GM21390 (cell line): ENCODE data around the gene TTLL6.
"Not testable (repeated sequence)": the region's sequence is repeated elsewhere in the genome, so short reads cannot be mapped to it uniquely, and the experiment has no call there.

Experiments
- ATAC-seq: cut with Tn5 transposase; IDR thresholded peaks from one replicate; pipeline ENCODE4 v1.9.1; 2021; ENCODE audit not compliant: unreplicated experiment

The TTLL6 gene

DNA sequence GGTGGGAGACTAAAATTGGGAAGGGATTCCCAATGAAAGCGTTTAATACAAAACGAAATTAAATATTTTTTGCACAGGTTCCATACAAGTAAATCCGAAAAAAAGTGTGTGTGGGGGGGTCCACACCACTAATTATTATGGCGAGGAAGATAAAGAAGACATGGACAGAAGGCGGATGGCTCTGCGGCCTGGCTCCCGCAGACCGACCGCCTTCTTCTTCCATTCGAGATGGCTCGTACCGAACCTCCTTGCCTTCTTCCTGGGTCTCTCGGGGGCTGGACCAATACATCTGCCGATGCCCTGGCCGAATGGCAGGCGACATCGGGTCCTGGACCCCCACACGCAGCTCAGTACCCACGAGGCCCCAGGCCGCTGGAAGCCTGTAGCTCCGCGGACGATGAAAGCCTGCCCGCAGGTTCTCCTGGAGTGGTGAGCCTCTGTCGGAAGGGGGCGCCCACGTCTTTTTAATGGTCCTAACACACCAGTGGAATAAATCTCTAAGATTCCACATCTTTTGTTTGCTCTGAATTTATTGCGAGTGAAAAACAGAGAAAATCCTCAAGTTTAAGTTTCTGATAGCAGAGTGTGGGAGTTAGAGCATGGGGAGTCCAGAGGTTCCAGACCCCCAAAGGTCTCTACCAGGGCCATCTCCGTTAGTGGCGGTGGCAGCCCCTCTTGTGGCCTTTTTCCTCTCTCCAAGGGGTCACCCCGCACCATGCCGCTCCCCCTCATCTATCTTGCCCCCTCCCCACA is 92.6 kb downstream of the TTLL6 start:
- no peak for ATAC-seq

DNA sequence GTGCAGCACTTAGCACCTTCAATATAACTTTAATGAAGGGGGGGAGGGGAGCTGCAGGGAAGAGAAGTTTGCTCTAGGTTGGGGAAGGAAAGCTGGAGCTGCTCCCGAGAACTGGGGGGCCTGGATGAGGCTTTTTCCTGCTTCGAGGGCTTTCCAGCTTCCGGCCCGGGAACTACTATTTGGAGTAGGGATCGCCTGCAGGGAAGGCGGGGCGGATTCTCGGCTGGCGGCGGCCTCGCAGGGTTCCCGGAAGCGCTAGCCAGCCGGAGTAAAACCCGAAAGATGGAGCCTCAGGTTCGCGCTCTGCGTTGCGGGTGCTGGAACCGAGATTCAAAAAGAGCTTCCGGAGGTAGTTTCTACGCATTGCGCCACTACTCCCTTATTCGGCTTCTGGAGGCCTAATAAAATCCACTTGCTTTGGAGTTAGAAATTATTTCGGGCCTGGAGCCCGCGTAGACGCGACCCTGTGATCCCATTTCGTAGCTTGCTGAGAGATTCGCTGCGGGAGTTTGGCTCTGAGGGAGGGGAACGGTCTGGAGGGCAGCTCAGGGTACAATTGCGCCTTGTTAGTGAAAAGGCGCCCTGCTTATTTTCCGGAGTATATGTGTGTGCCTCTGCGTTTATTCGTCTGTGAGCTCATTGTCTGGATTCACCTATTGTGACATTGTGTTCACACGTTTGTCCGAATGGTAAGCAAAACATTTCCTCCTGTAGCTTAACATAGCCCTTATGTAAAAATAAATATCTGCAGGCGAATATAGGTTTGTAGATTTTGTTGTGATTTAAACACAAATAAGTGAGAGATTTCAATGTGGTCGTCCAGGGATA is 93.4 kb downstream of the TTLL6 start:
- no peak for ATAC-seq

DNA sequence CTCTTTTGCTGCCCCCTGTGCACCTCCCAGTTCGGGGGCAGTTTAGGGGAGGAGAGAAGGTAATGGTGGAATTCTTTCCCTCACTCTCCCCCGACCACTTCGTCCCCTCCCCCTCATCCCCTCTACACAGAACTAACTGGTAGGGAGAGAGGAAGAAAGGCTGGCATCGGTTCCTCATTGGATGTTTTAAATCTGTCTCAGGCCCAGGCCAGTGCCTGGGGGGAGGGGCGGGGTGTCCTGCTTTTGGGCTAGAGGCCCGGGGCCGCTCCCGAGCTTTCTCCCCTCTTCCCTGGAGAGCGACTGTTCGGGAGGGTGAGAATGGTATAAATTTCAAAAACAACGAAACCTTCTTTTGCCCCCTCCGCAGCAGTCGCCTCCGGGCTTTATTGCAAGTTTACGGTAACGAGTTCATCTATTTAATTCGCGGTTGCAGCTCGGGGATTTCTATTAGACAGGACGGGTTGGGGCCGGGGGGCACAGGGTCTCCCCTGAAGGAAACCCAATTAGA is 94.1 kb downstream of the TTLL6 start, which contains the start of gene PRAC2:
Gene PRAC2 (plus strand): TSS at position 271 of the 508 bp plus-strand sequence. CDS start 1,226 bp downstream, outside the sequence.
- no peak for ATAC-seq

DNA sequence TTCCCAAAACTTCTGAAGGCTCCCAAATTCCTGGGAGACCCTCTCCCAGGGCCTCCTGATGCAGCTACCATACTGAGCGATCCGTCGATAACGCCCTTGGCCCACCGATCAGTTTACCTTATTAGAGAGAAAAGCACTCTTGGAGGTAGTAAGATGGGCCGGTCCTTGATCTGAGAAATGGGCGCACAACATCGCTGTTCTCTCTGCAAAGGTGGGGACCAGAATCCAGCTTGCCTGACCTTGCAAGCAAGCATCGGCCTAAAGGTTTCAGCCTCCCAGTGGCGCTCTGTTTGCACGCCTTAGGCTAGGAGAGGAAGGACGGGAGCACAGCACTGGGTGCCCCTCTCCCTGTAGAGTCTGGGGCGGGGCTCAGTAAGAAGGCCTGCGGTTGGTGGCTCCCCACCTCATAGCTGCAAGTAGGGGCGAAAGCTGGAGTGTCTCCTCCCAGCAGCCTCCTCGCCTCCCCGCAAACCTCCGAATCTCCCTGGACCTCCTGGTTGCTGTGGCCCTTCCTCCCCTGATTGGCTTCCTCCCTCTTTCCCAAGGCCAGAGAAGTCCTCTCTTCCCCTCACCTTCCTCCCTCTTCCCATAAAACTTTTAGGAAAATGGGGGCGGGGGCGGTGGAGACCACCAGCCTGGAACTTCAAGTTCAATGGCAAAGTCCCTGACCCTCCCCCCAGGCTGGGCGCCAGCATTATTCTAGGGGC is 94.7 kb downstream of the TTLL6 start, which contains the start of gene PRAC1:
Gene PRAC1 (minus strand): TSS at position 318 of the 707 bp plus-strand sequence. CDS start 126 bp downstream, at position 192.
- no peak for ATAC-seq

DNA sequence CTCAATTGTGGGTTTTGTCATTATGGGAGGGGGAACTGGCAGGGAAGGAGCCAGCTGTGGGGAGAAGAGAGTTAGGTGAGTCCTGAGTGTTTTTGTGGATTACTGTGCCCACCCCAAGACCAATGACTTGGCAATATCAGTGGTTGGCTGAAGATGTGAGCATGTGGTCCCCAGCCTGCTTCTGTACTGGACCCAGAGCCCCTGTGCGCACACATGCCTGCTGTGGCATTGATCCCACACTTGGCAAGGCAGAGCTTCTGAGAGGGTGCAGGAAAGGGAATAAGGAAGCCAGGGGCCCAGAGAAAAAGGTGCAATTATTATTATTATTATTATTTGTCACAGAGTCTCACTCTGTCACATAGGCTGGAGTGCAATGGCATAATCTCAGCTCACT is 96.0 kb downstream of the TTLL6 start:
- ATAC-seq = no peak

DNA sequence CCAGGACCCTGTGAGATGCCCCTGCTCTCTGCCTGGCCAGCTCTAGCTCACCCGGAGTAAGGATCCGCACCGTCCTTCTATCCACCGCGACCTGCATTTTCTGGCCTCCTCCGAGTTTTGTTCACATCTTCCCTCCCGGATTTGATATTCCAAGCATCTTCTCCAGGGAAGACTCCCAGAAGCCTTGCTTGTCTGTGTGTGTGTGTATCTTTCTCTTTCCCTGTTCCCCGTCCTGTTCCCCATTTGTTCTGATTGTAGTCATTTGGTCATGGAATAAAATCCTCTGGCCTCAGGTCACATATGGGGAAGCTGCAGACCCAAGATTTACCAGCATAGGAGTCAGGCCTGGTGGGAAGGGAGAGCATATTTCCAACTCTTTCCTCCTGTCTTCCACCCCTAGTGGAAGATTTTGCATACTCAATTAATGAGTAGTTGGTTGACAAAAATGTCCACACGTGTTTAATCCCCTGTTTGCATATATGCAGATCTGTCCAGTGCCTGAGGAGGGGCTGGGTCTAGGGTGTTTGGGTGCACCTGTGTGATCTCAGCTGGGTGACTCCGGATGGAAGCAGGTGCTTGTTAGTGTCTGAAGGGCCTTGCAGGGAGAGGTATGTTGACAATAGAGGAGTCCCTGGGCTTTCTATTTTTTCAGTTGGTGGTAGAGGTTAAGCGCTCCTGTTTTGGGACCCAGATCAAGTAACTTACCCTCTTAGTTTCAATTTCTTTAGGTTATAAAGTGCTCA is 96.6 kb downstream of the TTLL6 start:
- no peak for ATAC-seq

DNA sequence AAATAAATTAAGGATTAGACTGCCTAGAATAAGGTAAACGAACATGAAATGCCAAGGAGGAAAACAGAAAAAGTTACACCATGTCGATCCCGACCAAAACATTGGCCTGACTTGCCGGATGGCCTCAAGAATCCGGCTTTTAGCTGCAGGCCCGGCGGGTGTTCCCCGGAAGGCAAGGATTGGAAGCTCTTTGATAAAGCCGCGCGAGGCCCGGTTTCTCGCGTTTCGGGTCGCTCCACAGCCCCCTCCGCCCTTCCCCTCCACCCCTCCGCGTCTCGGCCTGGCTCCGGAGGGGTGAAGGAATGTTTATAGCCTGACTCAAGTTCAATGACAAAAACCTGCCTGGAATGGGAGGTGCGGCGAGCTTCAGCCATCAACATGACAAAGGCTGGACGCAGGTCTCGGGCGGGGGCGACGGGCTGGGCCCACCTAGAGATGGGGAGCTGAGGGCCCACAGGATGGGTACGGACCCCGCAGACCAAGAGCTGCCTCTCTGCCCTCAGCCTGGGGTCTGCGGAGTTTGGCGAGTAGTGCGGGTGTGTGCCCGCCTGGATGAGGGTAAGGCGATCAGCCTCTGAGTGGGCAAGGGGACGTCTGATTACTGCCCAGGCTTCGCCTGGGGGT is 97.3 kb downstream of the TTLL6 start:
- ATAC-seq = no peak

DNA sequence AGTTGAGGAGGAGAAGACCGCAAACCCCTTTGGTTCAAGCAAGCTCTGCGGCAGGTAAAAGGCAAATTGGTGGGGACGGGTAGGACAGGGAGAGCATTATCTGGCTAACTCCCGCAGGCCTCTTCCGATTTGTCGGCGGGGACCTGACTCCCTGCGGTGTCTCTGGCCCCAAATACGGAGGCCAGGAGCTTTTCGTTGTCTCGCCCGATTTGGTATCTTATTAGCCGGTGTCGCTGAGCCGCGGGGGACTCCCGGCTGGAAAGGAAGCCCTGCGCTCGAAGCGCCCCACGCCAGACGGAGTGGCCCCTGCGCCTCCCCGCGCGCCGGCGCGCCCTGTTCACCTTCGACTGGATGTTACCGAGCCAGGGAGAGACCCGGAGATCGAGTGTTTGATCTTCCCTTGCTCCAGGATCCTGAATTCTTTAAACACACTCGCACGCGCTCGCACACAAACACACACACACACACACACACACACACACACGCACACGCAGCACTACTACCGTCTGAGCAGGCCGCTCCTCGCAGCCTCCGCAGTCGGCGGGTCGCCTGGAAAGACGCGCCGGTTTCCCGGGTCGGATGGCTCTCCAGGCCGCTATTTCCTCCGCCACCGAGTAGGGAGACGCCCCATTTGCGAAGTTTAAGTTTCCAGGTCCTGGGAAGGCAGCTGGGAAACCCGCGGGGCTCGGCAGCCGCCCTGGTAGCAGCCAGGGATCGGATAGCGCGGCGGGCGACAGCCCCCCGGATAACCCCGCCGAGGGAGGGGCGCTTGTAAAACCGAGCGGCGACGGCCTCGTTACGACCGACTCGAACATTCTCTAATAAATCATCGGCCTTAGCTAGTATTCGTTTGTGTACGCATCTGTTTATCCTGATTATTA is 98.0 kb downstream of the TTLL6 start:
- ATAC-seq = no peak

DNA sequence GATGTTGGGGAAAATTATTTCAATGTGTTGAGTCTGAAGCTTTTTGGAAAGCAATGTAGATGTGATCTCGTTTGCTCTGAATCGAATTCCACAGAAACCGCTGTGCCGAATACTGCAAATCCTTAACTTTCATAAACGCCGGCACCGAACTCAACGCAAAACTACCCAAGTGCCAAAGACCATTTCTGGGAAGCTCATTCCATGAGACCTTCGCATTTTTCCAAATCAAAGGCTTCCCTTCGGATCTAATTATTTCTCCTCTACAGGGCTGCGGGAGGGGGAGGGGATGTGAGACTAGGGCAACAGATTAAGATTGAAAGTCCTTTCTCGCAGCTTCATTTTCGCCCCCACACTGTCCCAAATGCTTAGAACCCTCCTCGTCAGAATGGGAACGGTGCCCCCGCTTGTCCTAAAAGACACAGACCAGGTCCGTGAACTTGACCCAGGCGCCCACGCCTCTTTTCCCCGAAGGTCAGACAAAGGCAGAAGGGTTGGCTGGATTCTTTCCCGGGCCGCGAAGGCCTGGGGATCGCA is 98.7 kb downstream of the TTLL6 start:
- no peak for ATAC-seq

DNA sequence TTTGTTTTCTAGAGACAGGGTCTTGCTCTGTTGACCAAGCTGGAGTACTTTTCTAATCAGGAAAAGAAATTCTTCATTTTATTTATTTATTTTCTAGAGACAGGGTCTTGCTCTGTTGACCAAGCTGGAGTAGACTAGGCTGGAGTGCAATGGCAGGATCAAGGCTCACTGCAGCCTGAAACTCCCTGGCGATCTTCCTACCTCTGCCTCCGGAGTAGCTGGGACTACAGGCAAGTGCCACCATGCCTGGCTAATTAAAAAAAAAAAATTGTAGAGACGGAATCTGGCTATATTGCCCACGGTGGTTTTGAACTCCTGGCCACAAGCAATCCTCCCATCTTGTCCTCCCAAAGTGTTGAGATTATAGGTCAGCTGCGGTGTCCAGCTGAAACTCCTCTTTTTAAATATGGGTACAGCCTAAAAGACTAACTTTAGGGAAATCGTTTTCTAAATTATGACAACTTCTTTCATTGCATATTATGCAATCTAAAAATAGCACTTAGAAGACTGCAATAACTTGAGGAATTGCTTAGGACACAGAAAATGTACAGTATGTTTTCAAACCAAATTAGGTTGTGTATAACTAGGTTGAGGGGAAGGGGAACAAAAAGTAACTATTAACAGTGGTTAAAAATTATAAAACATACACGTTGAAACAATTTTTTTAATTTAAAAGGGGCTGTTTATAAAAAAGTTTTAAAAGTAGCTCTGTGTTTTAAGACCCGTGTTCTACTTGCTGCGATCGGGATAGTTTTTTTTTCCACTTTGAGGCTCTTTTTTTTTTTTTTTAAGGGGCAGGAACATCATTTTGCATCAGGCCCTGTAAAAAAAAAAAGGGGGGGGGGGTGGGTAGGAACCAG is 99.4 kb downstream of the TTLL6 start:
- ATAC-seq = no peak

DNA sequence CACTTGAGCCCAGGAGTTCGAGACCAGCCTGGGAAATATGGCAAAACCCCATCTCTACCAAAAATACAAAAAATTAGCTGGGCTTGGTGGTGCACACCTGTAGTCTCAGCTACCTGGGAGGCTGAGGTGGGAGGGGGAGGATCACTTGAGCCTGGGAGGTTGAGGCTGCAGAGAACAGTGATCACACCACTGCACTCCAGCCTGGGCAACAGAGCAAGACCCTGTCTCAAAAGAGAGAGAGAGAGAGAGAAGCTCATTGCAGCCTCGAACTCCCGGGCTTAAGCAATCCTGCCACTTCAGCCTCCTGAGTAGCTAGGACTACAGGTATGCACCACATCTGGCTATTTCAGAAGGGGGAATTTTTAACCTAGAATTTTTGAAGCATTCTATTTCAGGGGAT is 100.5 kb downstream of the TTLL6 start:
- not testable (repeated sequence) for ATAC-seq

DNA sequence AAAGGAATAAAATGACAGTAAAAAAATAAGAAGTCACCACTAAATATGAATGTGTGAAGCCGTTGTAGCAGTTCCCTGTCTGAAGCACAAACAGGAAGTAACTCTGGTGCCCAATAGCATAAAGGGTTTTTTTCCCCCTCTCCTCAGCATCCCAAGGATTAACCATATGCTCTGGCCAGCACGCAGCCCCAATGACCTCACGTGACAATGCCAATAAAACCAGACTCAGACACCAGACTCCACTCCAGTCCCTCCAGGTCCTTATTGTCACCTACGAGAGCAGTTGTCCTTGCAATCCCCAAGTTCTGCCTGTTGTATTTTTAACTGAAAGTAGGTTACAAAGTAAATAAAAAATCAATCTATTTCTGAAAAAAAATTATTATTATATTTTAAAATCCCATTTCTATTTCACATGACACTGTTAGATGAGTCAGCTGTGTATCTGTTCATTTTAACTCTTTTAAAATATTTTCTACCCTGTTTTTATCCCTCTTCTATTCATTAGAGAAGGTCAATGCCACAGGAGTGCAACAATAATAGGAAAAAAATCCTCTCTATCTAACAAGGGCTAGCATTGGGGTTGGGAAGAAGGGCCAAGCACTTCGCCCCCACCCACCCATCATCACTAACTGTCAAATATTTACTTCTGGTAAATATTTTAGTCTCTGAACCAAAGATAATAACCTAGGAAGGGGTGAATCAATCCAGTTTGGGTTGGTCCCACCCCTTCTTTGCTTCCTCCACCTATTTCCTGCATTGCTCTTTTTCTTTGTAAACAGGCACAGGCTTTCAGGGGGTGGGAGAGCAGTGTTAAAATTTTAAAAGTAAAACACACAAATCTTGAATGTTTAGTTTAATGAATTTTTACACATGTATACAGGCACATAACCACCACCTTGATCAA is 101.3 kb downstream of the TTLL6 start:
- ATAC-seq = no peak
